Stimulated activated CD4-positive, alpha-beta T cell treated with anti-CD3 and anti-CD28 coated beads, Interleukin-12 subunit alpha, Interleukin-12 subunit beta, amount 100 ng/mL, for 48 hours (primary cell): ENCODE measurements around the gene SLC12A8.

Source experiments
- DNase-seq, 3 donors: peaks; one replicate each; pipeline ENCODE4 v3.0.0-alpha.2; 2020; ENCODE audit warnings: low read depth in 2 of 3, low spot score in 1 of 3

SLC12A8 gene

GRCh38 chr3:125212509-125213363, at the start of gene SLC12A8:
SLC12A8 (minus strand) TSS chr3:125212748; CDS start chr3:125211349, 1,399 bp downstream.
- no peak for DNase-seq

- DNase-seq: no peak
Observed at GRCh38 chr3:125262161-125262560, 49.6 kb upstream of the SLC12A8 start.

GRCh38 chr3:125261031-125261430, 48.5 kb upstream of the SLC12A8 start:
- no peak for DNase-seq

- DNase-seq: no peak
Observed at GRCh38 chr3:125260158-125260557, 47.6 kb upstream of the SLC12A8 start.

GRCh38 chr3:125257536-125257935, 45.0 kb upstream of the SLC12A8 start:
- no peak for DNase-seq

GRCh38 chr3:125256675-125257074, 44.1 kb upstream of the SLC12A8 start:
- no peak for DNase-seq

GRCh38 chr3:125250973-125251372, 38.4 kb upstream of the SLC12A8 start:
- no peak for DNase-seq

- no peak for DNase-seq
Observed at GRCh38 chr3:125246237-125246636, 33.7 kb upstream of the SLC12A8 start.

GRCh38 chr3:125245521-125245920, 33.0 kb upstream of the SLC12A8 start:
- no peak for DNase-seq

- DNase-seq: no peak
Observed at GRCh38 chr3:125240496-125240895, 27.9 kb upstream of the SLC12A8 start.

GRCh38 chr3:125239266-125239665, 26.7 kb upstream of the SLC12A8 start:
- no peak for DNase-seq

- DNase-seq: no peak
Observed at GRCh38 chr3:125238759-125239158, 26.2 kb upstream of the SLC12A8 start.

GRCh38 chr3:125236331-125236903, 23.9 kb upstream of the SLC12A8 start:
- no peak for DNase-seq

GRCh38 chr3:125234831-125235230, 22.3 kb upstream of the SLC12A8 start:
- no peak for DNase-seq

- DNase-seq: no peak
Observed at GRCh38 chr3:125232401-125232800, 19.9 kb upstream of the SLC12A8 start.

GRCh38 chr3:125231895-125232294, 19.3 kb upstream of the SLC12A8 start:
- DNase-seq: no peak

- no peak for DNase-seq
Observed at GRCh38 chr3:125229707-125230106, 17.2 kb upstream of the SLC12A8 start.

GRCh38 chr3:125229168-125229567, 16.6 kb upstream of the SLC12A8 start:
- DNase-seq: no peak

GRCh38 chr3:125221831-125222230, 9.3 kb upstream of the SLC12A8 start:
- DNase-seq: no peak

GRCh38 chr3:125220727-125221429, 8.3 kb upstream of the SLC12A8 start:
- DNase-seq: no peak

- DNase-seq: no peak
Observed at GRCh38 chr3:125220183-125220582, 7.6 kb upstream of the SLC12A8 start.

- DNase-seq: no peak
Observed at GRCh38 chr3:125219261-125219701, 6.7 kb upstream of the SLC12A8 start.
